HG03469 (cell line): ENCODE measurements around the gene MAP3K3.

Source experiments
- ATAC-seq: cut with Tn5 transposase; IDR thresholded peaks from one replicate; pipeline ENCODE4 v1.9.1; 2021; ENCODE audit warnings: mild to moderate bottlenecking, moderate library complexity, moderate number of reproducible peaks; ENCODE audit not compliant: unreplicated experiment

Gene MAP3K3

DNA sequence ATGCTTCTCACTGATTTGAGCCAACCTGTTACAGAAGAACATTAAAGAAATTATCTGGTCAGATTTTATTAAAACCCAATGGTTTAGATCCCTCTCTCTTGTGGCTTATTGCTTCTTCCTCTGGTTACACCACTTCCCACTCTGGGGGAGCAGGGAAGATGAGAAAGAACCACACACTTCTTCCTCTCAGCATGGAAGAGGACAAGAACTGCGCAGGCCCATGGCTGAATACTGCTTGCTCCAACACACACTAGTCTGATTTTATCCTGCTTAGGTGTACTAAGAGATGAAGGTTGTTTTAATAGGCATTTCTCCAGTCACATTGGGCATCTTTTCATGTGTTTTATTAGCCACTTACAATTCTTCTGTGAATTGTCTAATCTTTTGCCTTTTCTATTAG, 27.6 kb downstream of the MAP3K3 start:
- no peak for ATAC-seq

DNA sequence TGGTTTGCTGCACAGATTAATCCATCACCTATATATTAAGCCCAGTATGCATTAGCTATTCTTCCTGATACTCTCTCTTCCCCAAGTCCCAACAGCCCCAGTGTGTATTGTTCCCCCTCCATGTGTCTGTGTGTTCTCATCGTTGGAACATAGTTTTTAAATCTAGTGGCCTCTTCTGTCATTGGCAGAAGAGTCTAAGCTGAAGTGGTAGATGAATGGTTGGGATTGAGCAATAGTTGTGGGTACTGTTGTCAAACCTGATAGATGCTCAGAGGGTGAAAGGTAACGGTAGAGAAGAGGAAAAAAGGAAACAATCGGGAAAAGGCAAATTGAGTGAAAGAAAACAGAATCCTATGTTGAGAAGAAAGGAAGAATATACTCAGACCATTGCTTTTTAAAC, 29.9 kb downstream of the MAP3K3 start:
- ATAC-seq = no peak

DNA sequence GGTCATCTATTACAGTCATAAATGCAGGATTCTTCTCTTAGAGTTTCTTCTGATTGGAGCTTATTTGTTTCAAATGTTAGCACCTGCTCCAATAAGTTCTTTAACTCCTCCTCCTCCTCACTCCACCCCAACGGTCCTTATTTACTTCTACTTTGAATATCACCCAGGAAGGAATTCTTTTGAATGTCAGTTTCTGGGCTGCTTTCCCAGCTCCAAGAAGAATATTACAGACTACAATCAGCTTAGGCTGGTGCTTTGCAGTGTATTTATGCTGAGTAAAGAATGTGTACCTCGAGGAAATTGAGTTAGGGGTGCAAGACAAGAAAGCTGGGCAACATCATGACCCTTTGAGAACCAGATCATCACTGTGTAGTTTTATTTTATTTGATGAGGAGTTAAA, 30.8 kb downstream of the MAP3K3 start:
- ATAC-seq = no peak

DNA sequence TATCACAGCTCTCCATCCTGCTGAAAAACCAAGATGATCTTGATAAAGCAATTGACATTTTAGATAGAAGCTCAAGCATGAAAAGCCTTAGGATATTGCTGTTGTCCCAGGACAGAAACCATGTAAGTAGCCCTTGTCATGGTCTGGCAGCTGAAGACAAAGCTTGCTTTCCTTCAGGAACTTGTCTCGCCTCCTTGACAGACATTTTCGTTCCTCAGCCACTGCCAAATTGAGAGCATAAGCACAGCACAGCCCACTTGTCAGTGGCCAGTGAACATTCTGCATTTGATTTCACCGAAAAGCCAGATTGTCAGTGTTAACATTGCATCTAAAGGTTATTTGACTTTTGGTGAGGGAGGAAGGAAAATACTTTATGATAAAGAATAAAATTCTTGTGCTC, 35.6 kb downstream of the MAP3K3 start:
- ATAC-seq = no peak

DNA sequence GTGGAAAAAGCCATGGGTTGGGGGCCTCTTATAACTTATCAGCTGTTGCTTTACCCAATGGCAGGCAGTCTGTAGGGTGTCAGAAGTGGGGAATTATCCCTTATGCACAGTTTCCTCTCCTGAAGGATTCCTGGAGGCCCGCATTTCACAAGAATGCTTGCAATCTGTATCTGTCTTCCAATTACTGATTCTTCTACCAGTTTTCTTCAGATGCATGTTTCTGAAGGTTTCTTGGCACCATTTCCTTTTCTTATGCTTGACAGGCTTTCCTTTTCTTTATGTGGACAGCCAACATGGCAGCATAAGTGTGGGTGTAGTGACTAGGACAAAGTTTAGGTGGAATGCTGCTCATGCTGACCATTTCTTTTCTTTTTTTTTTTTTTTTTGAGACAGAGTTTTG, 36.1 kb downstream of the MAP3K3 start:
- no peak for ATAC-seq

DNA sequence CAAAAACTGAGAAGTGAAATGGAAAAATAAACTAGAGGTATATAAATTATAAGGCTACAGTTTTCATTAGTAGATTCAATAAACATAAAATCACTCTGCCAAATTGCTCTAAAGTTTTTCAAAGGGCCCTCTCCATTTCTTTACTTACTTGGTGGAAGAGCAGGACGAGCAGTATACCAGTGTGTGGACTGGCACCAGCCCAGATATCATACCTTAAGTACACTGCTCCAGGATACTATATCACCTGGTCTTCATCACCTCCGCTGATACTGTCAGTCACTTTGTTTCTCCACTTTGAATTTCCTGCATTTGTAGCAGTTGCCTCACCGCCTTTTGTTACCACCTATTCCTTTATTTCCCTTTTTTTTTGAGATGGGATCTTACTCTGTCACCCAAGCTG, 37.6 kb downstream of the MAP3K3 start:
- ATAC-seq = no peak

DNA sequence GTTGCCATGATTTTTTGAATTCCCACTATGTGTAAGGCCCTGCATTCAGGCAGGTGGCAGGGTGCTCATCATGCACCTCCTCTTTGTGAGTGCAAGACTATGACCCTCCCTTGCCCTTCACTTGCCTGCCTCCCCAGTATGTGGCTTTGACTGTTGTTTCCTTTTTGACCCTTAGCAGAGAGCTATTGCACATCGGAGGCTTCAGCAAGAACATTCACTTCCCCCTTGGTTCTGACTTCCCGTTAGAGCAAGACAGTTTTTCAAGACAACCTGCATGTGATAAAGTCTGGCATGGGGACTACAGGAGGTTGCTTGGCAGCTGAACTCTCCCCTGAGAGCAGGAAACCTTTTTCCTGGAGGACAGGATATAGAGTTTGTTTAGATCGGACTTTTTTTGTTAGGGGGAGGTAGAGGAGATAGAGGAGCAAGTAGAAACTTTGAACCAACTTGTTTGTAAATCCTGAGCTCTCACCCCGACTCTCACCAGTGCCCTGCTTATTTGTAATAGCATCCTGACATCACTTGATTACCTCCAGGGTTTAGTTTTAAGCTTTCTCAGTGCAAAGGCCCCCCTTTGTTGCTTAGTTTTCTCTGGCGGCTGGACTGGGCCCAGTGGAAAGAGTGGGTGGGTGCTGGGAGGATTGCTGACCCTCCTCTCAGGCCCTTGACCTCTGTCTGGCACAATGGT, 43.5 kb downstream of the MAP3K3 start:
- peak; percentile 52 for ATAC-seq

DNA sequence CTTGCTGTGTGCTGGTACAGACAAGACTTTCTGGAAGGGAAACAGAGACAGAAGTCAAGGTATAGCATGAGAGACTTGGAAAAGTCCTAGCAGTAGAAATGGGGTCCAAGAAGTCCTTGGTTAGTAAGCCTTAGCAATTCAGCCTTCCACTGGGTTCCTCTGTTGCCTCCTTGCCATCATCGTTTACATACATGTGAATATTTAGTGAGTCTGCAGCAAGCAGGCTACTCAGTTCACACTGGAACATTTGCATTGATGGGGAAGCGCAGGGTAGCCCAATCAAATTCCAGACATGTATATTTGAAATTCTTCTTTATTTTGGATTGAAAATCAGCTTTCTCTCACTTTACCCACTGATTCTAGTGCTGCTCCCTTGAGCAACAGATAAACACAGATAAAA, 50.6 kb downstream of the MAP3K3 start:
- ATAC-seq = no peak

DNA sequence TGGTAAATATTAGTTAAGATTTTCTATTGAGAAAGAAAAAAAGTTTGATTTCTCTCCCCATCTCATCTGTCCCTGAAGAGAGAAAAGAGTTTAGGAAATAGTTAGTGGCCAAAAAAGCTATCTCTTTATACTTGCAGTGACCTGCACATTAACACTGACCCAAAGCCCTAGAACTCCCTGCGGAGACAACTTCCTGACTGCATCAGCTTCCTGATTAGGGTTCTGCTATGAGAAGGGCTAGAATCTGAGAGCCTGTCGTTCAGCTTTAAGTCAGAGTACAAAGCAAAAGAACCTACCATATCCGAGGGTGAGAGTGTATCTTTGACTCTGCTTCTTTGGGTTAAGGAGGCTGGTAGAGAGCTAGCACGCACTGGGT, 53.0 kb downstream of the MAP3K3 start:
- ATAC-seq = no peak

DNA sequence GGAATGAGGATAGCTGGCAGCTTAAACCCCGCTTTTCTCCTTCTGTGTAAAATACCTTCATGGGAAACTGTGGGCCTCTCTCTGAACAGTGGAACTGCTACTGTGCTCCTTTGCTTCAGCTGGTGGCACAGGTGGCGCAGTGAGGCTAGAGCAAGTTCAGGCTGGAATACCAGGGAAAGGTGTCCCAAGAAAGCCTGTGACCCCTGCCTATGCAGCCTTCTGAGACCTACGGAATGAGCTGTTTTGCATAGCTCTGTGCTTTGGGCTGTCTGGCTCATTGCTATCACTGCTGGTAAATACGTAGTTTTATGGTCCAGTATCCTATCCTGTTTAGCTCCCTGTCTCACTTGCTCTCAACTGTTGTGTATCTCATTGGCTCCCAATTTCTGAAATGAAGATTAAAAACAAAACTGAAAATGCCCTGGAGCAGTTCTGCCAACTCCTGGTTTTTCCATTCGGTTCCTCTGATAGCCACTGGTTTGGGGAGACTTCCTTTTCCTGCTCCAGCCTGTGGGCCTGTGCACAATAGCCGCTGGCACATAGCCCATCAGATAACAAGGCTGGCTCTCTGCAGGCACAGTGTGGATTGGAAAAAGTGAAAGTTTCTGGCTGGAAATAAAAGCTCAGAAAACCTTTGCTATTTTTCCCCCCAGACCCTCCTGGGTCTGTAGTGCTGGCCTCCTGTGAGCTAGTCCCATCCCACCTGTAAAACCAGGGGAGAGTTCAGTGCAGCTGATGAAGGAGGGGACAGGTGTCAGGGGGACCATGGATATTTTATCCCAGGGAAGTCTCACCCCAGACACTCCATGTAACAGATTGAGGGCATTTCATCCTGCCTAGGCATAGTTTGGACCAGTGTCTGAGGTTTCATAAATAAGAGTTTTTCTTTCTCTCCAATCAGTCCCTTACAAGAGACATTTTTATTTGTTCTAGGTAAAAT, 53.7 kb downstream of the MAP3K3 start:
- no peak for ATAC-seq

DNA sequence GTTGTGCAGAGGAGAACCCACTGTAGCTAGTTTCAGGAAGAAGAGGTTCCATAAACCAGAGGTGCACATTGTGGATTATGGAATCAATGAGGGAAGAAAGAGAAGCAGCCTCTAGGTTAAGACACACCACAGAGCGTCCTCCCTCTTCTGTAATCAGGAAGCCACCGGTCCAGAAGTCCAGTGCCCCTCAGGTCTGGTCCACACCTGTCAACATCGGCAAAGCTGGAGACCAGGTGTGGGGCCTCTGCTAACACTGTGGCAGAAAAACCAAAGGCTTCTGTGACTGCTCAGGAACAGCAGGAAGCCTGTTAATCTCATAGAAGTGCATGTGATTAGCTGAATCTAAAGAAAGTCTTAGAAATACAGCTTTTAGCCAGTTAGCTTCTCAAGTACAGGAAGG, 54.4 kb downstream of the MAP3K3 start:
- no peak for ATAC-seq

DNA sequence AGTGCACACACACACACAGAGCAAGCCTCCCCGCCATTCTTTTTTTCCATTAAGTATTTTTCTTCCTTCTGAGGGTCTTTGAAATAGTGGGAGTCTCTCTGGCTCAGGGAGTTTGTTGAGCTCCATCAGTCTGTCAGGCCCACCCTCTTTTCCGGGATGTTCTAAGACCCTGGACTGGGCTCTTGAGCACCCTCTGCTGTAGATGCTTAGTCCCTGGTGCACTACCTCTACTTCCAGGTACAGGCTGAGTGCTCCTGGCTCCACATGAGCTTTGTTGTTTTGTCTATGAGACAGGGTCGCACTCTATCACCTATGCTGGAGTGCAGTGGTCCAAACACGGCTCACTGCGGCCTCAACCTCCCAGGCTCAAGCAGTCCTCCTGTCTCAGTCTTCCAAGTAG, 57.0 kb downstream of the MAP3K3 start:
- no peak for ATAC-seq

DNA sequence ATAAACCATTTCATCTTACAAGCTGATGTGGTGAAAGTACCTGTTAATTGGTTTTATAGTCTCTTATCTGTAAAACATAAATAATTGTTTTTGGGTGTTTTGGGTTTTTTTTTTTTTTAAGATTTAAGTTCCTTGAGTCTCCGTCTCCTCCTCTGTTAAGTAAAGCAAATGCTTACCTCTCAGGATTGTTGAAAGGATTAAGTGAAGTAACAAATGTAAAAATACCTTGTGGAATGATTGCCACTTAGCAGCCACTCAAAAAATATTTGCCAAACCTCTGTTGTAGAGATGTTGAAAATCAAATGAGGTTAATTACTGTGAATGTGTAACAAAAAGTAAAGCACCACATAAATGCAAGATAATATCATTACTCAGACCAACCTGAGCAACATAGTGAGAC, 58.5 kb downstream of the MAP3K3 start:
- no peak for ATAC-seq

DNA sequence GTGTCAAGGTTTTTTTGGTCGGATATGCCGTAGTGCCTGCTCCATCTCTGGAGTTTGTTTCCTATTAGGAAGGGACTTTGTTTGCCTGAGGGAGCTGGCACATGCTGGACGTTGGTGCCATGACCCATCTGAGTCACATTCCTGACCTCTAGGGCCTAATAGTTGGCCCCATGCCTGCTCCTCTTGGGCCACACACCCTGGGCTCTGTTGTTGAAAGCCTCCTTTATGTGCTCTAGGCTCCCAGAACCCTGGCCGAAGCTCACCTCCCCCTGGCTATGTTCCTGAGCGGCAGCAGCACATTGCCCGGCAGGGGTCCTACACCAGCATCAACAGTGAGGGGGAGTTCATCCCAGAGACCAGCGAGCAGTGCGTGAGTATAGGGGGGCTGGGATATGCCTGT, 59.3 kb downstream of the MAP3K3 start:
- no peak for ATAC-seq

DNA sequence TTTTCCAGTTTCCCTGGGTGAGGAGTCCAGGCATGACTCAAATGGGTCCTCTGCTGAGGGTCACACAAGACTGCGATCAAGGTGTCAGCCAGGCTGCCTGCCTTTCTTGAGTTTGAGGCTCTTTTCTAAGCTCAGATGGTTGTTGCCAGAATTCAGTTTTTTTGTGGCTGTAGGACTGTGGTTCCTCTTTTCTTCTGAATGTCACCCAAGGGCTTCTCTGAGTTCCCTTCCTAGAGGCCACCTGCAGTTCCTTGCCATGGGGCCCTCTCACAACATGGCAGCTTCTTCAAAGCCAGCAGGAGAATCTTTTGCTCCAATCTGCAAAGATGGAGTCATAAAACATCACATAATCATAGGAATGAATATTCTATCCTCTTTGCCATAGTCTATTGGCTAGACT, 60.2 kb downstream of the MAP3K3 start:
- no peak for ATAC-seq

DNA sequence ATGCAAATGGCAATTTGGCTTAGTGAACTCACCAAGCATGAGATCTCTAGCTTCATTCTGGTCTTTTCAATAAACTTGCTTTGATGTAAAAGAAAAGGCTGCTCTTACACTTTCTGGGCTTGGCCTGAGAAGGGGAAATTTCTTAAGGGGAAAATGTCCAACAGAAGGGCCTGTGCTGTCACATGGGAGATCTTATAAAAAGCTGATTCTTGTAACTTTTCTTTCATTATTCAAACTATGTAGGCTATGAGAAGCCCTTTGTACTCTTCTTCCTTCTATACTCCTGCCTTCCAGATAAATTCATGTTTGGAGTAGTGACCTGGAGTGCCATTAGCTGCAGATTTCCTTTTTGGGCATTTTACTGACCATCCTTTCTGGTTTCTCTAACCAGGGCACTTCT, 60.8 kb downstream of the MAP3K3 start:
- ATAC-seq = no peak

DNA sequence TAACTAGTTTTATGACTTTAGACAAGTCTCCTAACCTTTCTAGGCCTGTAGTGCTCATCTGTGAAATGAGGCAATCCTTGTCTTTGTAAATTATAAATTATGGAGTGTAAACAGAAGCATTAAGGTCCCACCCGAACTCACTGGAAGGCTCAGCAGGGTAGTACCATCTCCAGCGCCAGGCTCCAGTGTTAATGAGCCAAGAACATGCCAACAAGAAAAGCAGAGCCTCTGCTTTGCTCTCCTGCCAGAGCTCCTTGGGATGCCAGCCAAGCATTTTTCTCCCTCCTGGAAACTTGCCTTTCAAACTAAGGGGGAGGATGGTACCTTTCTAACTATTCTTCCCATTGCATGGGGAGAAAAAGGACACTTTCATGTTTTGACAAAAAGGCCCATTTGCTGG, 62.8 kb downstream of the MAP3K3 start:
- ATAC-seq = no peak

DNA sequence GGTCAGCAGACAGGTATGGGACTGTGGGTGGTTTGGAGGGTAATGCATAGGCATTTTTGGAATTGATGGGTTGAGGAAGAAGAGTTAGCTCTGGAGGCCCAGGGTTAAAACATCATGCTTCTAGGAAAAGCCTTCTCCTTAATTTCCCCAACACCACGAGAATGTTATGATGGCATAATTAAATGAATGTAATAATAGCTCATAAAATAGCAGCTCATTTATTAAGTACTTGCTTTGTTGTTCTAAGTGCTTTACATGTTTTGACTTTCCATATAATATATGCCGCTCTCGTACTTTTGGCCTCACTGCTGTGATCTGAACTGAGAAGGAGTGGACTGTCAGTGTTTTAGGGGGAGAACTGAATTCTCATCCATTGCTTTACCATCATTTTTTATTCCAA, 63.4 kb downstream of the MAP3K3 start:
- no peak for ATAC-seq

DNA sequence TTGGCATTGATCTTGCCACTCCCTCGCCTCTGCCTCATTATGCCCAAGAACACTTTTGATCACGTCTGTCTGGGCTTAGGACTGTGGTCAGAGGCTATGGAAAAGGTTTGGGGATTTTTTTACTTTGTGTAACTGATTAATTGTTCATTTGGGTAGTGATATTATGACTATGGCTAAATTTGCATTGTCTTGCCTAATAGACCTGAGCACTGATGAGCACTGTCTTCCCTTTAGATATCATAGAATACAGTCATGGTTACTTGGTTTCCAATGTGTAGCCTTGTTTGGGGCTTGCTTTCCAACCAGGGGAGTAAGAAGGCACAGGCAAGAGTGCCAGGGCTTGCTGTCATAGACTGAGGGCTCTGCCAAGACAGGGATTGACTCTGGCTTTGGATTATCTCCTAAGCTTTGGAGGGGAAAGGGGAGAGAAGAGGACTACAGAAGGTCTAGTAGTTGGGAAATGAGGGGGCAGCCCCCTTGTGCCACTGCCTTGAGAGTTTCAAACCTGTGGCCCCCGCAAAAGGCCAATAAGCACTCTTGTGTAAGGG, 64.0 kb downstream of the MAP3K3 start:
- ATAC-seq = no peak

DNA sequence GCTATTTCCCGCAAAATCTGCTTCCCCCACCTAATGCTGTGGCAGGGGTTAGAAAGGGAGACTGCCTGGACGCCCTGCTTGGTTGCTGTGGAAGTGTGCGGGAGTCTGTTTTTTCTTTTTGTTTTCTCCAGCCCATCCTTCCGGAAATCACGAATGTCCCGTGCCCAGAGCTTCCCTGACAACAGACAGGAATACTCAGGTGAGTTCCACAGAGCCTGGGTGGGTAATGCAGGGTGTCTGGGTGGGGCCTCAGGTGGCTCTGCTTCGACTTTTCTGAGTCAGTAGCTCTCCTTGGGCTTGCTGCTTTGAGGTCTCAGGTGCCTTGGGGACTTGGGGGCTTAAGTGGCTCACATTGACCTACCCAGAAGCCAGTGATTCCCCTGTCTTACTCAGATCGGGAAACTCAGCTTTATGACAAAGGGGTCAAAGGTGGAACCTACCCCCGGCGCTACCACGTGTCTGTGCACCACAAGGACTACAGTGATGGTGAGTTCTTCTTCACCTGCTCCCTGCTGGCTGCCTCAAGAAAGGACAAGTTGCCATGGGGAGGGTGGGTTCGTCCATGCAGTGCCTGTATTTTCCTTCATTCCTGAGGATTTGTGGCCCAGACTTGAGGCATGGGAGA, 66.3 kb downstream of the MAP3K3 start:
- no peak for ATAC-seq

DNA sequence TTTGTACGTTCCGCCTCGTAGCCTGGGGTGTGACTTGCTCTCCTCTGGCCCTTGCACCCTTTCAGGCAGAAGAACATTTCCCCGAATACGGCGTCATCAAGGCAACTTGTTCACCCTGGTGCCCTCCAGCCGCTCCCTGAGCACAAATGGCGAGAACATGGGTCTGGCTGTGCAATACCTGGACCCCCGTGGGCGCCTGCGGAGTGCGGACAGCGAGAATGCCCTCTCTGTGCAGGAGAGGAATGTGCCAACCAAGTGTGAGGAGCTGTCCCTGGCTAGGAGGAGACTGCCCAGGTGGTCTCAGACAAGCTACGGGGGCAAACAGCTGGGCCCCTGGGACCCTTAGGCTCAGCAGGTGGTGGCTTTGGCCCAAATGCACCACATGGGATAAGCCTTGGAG, 67.3 kb downstream of the MAP3K3 start:
- ATAC-seq = no peak
